Activated effector memory CD4-positive, alpha-beta T cell treated with Interleukin-2 at 50 U/mL for 16 hours (primary cell): Measurements from ENCODE around the gene ITPR1.

Experiments
- DNase-seq: peaks from one replicate; pipeline ENCODE4 v3.0.0-alpha.2; 2020

Gene ITPR1

GRCh38 chr3:4492208-4493013 is 737 bp upstream of the ITPR1 start:
- peak; percentile 40 for DNase-seq

GRCh38 chr3:4493941-4494894 is 1.1 kb downstream of the ITPR1 start:
- no peak for DNase-seq

- no peak for DNase-seq
Observed at GRCh38 chr3:4494895-4495264, 1.7 kb downstream of the ITPR1 start.

GRCh38 chr3:4495294-4496086 is 2.3 kb downstream of the ITPR1 start:
- DNase-seq: no peak

- DNase-seq: no peak
Observed at GRCh38 chr3:4496087-4496452, 2.9 kb downstream of the ITPR1 start.

GRCh38 chr3:4497005-4497692 is 4.0 kb downstream of the ITPR1 start:
- no peak for DNase-seq

- no peak for DNase-seq
Observed at GRCh38 chr3:4497843-4498324, 4.7 kb downstream of the ITPR1 start.

GRCh38 chr3:4498446-4498845 is 5.3 kb downstream of the ITPR1 start:
- no peak for DNase-seq

GRCh38 chr3:4501437-4501836 is 8.3 kb downstream of the ITPR1 start:
- DNase-seq: no peak

GRCh38 chr3:4501927-4502326 is 8.8 kb downstream of the ITPR1 start:
- no peak for DNase-seq

- no peak for DNase-seq
Observed at GRCh38 chr3:4503050-4503449, 9.9 kb downstream of the ITPR1 start.

GRCh38 chr3:4504340-4505261 is 11.5 kb downstream of the ITPR1 start:
- DNase-seq: peak; percentile 3

GRCh38 chr3:4505688-4506558 is 12.8 kb downstream of the ITPR1 start:
- no peak for DNase-seq

GRCh38 chr3:4506559-4507023 is 13.4 kb downstream of the ITPR1 start:
- DNase-seq: no peak

- DNase-seq: no peak
Observed at GRCh38 chr3:4507024-4507596, 14.0 kb downstream of the ITPR1 start.

- no peak for DNase-seq
Observed at GRCh38 chr3:4508048-4508981, 15.2 kb downstream of the ITPR1 start.

- DNase-seq: no peak
Observed at GRCh38 chr3:4509043-4509442, 15.9 kb downstream of the ITPR1 start.

GRCh38 chr3:4509983-4510755 is 17.0 kb downstream of the ITPR1 start:
- no peak for DNase-seq
